Activated CD4-positive, alpha-beta T cell treated with anti-CD3 and anti-CD28 coated beads for 4 hours (primary cell): Measurements from ENCODE around the gene MTRR.

ENCODE experiments used
- DNase-seq, 2 donors: peaks; one replicate each; pipeline ENCODE4 v3.0.0-alpha.2; 2020

Gene MTRR

GRCh38 chr5:7857926-7858632 is 10.9 kb upstream of the MTRR start:
- DNase-seq, result no peak

- DNase-seq, result no peak
Observed at GRCh38 chr5:7866196-7866595, 2.8 kb upstream of the MTRR start.

GRCh38 chr5:7867260-7867659 is 1.7 kb upstream of the MTRR start:
- DNase-seq, result no peak

- DNase-seq, result no peak
Observed at GRCh38 chr5:7868427-7868772, 548 bp upstream of the MTRR start.

GRCh38 chr5:7869474-7870136 is 657 bp downstream of the MTRR start:
- DNase-seq, result peak; percentile 21 to 39

GRCh38 chr5:7871653-7872052 is 2.7 kb downstream of the MTRR start:
- DNase-seq, result no peak

- no peak for DNase-seq
Observed at GRCh38 chr5:7872517-7873130, 3.7 kb downstream of the MTRR start.

GRCh38 chr5:7873216-7873615 is 4.3 kb downstream of the MTRR start:
- DNase-seq, result peak in 1 of 2 donors; percentile 8

GRCh38 chr5:7874639-7875038 is 5.7 kb downstream of the MTRR start:
- no peak for DNase-seq

- no peak for DNase-seq
Observed at GRCh38 chr5:7875151-7875550, 6.2 kb downstream of the MTRR start.

- DNase-seq, result no peak
Observed at GRCh38 chr5:7876867-7877266, 7.9 kb downstream of the MTRR start.

GRCh38 chr5:7877851-7878250 is 8.9 kb downstream of the MTRR start:
- no peak for DNase-seq

- no peak for DNase-seq
Observed at GRCh38 chr5:7878381-7878873, 9.5 kb downstream of the MTRR start.

GRCh38 chr5:7881091-7881490 is 12.1 kb downstream of the MTRR start:
- DNase-seq, result no peak

GRCh38 chr5:7881816-7882215 is 12.9 kb downstream of the MTRR start:
- DNase-seq, result no peak

GRCh38 chr5:7882926-7883325 is 14.0 kb downstream of the MTRR start:
- DNase-seq, result no peak

- no peak for DNase-seq
Observed at GRCh38 chr5:7884491-7885267, 15.7 kb downstream of the MTRR start.

- no peak for DNase-seq
Observed at GRCh38 chr5:7886849-7887475, 18.0 kb downstream of the MTRR start.

- DNase-seq, result no peak
Observed at GRCh38 chr5:7888901-7889300, 20.0 kb downstream of the MTRR start.

GRCh38 chr5:7894439-7894838 is 25.5 kb downstream of the MTRR start:
- no peak for DNase-seq

- no peak for DNase-seq
Observed at GRCh38 chr5:7894860-7895259, 25.9 kb downstream of the MTRR start.

GRCh38 chr5:7897014-7897600 is 28.2 kb downstream of the MTRR start:
- peak; percentile 8 to 19 for DNase-seq

- DNase-seq, result no peak
Observed at GRCh38 chr5:7902201-7902600, 33.3 kb downstream of the MTRR start.
